Neural progenitor cell (in vitro differentiated cells): ENCODE measurements around the gene SERPINA10. TPM values are rescaled to one million over a fixed set of nuclear protein-coding genes. Genes with fewer than 3 reads are reported as not detected.

Experiments used
- DNase-seq: peaks from one replicate; pipeline ENCODE4 v3.0.0-alpha.2; 2016; ENCODE audit warnings: low spot score
- H2AFZ ChIP-seq: fragments of 200-600 bp; sonication (generic); replicated peaks from 2 replicates; pipeline ENCODE4 v1.6.1; 2016; ENCODE audit warnings: antibody characterized with exemption
- H3F3A ChIP-seq: fragments of 200-600 bp; sonication (generic); 2 replicates; pipeline ENCODE4 v1.6.1; 2016; ENCODE audit warnings: antibody characterized with exemption, low read depth
- H3K27ac ChIP-seq: fragments of 200-600 bp; sonication (generic); 2 replicates; pipeline ENCODE4 v1.5.1; 2016; ENCODE audit warnings: mild to moderate bottlenecking
- H3K27me3 ChIP-seq: fragments of 200-600 bp; sonication (generic); 2 replicates; pipeline ENCODE4 v1.6.1; 2016; ENCODE audit warnings: mild to moderate bottlenecking, moderate library complexity
- H3K36me3 ChIP-seq: fragments of 200-600 bp; sonication (generic); 2 replicates; pipeline ENCODE4 v1.5.1; 2016
- H3K4me1 ChIP-seq: fragments of 200-600 bp; sonication (generic); 2 replicates; pipeline ENCODE4 v1.6.1; 2016; ENCODE audit warnings: mixed run types
- H3K4me2 ChIP-seq: fragments of 200-600 bp; sonication (generic); 2 replicates; pipeline ENCODE4 v1.6.1; 2016
- H3K4me3 ChIP-seq: fragments of 200-600 bp; sonication (generic); 2 replicates; pipeline ENCODE4 v1.5.1; 2016
- H3K79me2 ChIP-seq: fragments of 200-600 bp; sonication (generic); 2 replicates; pipeline ENCODE4 v1.6.1; 2016; ENCODE audit warnings: low read depth
- H3K9ac ChIP-seq: fragments of 200-600 bp; sonication (generic); 2 replicates; pipeline ENCODE4 v1.6.1; 2016
- H3K9me3 ChIP-seq: fragments of 200-600 bp; sonication (generic); 2 replicates; pipeline ENCODE4 v1.5.1; 2016; ENCODE audit warnings: low read depth
- H4K20me1 ChIP-seq: fragments of 200-600 bp; sonication (generic); 2 replicates; pipeline ENCODE4 v1.6.1; 2016; ENCODE audit warnings: low read depth
- H3K27ac Mint-ChIP-seq: 3 replicates; pipeline ENCODE4 v1.8.0; 2021; ENCODE audit warnings: mixed read lengths
- H3K27me3 Mint-ChIP-seq: 2 replicates; pipeline ENCODE4 v1.8.0; 2022; ENCODE audit warnings: low read depth, mild to moderate bottlenecking, inconsistent platforms, moderate library complexity, mixed read lengths; ENCODE audit not compliant: insufficient read depth
- H3K36me3 Mint-ChIP-seq: 3 replicates; pipeline ENCODE4 v1.8.0; 2021; ENCODE audit warnings: mixed read lengths
- H3K4me1 Mint-ChIP-seq: 3 replicates; pipeline ENCODE4 v1.8.0; 2021; ENCODE audit warnings: mixed read lengths
- H3K4me3 Mint-ChIP-seq: 3 replicates; pipeline ENCODE4 v1.8.0; 2021; ENCODE audit warnings: mild to moderate bottlenecking, moderate library complexity, mixed read lengths
- H3K9me3 Mint-ChIP-seq: 3 replicates; pipeline ENCODE4 v1.8.0; 2020; ENCODE audit warnings: mixed read lengths
- EZH2phosphoT487 ChIP-seq: fragments of 200-600 bp; sonication (generic); IDR thresholded peaks from 2 replicates; pipeline ENCODE4 v1.6.1; 2017; ENCODE audit warnings: antibody characterized with exemption
- total RNA-seq: library from RNA; depleted of rRNA; stranded (reverse); fragments of >200 nt; gene quantifications from 2 replicates; pipeline ENCODE4 v1.2.3, GENCODE V29; 2015; ENCODE audit warnings: low replicate concordance

SERPINA10 gene
- total RNA-seq, 1 donor from 2014 or later: not detected

- H3K79me2 ChIP-seq: no peaks in the 10 kb centered on the region
- H3K4me2 ChIP-seq: no peak overlapping the region
- Mint-ChIP-seq H3K4me1 (no peaks in the 10 kb centered on the region), H3K9me3 (no peaks in the 10 kb centered on the region), H3K27me3 (peaks cover 2% of the 10 kb centered on the region), H3K4me3 (no peak overlapping the region), H3K36me3 (peaks cover 3% of the 10 kb centered on the region), H3K27ac (no peak overlapping the region)
- no peak overlapping the region for H2AFZ ChIP-seq
- H3K4me3 ChIP-seq: no peak overlapping the region
- TF ChIP-seq EZH2phosphoT487: no peak
- H3K9ac ChIP-seq: no peak overlapping the region
- no peaks in the 10 kb centered on the region for H3K27me3 ChIP-seq
- no peak overlapping the region for H3K27ac ChIP-seq
- no peaks in the 10 kb centered on the region for H3K4me1 ChIP-seq
- H4K20me1 ChIP-seq: no peaks in the 10 kb centered on the region
- H3K36me3 ChIP-seq: peaks cover 8% of the 10 kb centered on the region
- no peak for DNase-seq
- no peaks in the 10 kb centered on the region for H3F3A ChIP-seq
- H3K9me3 ChIP-seq: no peaks in the 10 kb centered on the region
Observed at GRCh38 chr14:94237046-94237445, 56.0 kb downstream of the SERPINA10 start.

Other genes starting within 250 kb of the SERPINA10 start
- 113 and 153 TPM in 2 replicates for gene DDX24, start 212.1 kb downstream of the SERPINA10 start, total RNA-seq
- 10.8 and 19.9 TPM in 2 replicates for gene IFI27L1, start 212.0 kb downstream of the SERPINA10 start, total RNA-seq
- gene IFI27, start 182.5 kb downstream of the SERPINA10 start, total RNA-seq: 0.69 and 2.5 TPM in 2 replicates
- 24.7 and 73.7 TPM in 2 replicates for gene IFI27L2, start 163.7 kb downstream of the SERPINA10 start, total RNA-seq
- gene PPP4R4, start 118.9 kb downstream of the SERPINA10 start, total RNA-seq: 25.5 and 27.8 TPM in 2 replicates
- not detected in 2 replicates for gene SERPINA6, start 30.1 kb upstream of the SERPINA10 start, total RNA-seq
- not detected in 2 replicates for gene SERPINA2, start 73.4 kb upstream of the SERPINA10 start, total RNA-seq
- 0.13 and 0.43 TPM in 2 replicates for gene SERPINA1, start 95.3 kb upstream of the SERPINA10 start, total RNA-seq
- gene SERPINA11, start 159.5 kb upstream of the SERPINA10 start, total RNA-seq: not detected in 2 replicates
- not detected in 2 replicates for gene SERPINA9, start 182.9 kb upstream of the SERPINA10 start, total RNA-seq
- gene SERPINA12, start 216.2 kb upstream of the SERPINA10 start, total RNA-seq: not detected in 2 replicates